H1 (cell line): Measurements from ENCODE around the gene DCDC1. TPM values are rescaled to one million over a fixed set of nuclear protein-coding genes. Genes with fewer than 3 reads are reported as not detected.

Experiments used
- CTCF ChIA-PET: fragments of 300-600 bp; sonication (Branson Sonifier 250); formaldehyde crosslinking; loops from one replicate; lab custom pipeline; 2021; ENCODE audit not compliant: partially characterized antibody; lab: Charles Lee
- POLR2A ChIA-PET: fragments of 300-600 bp; sonication (Branson Sonifier 250); formaldehyde crosslinking; loops from one replicate; lab custom pipeline; 2021; ENCODE audit warnings: inconsistent platforms; ENCODE audit not compliant: partially characterized antibody; lab: Charles Lee
- DNase-seq, 2 experiments: peaks; one replicate each; pipeline versions ENCODE4 v3.0.0 to v3.0.0-alpha.2; 2010 to 2022; ENCODE audit warnings: low spot score in 2 of 2, low read depth in 1 of 2, mixed read lengths in 1 of 2
- FAIRE-seq: peaks from 2 replicates; lab custom pipeline; 2011; peaks lifted over from hg19 to GRCh38; lab: Jason Lieb, UNC
- H2AFZ ChIP-seq: 2 replicates; pipeline ENCODE4 v1.8.1; 2012; ENCODE audit warnings: low read length, inconsistent platforms
- H2AK5ac ChIP-seq: 2 replicates; pipeline ENCODE4 v1.6.1; 2013; ENCODE audit warnings: low read depth, low read length
- H2BK120ac ChIP-seq: replicated peaks from 2 replicates; pipeline ENCODE3; 2013; ENCODE audit warnings: low read depth, low read length, inconsistent platforms
- H2BK12ac ChIP-seq: 2 replicates; pipeline ENCODE4 v1.6.1; 2013; ENCODE audit warnings: low read depth, low read length
- H2BK15ac ChIP-seq: 2 replicates; pipeline ENCODE4 v1.6.1; 2013; ENCODE audit warnings: low read length
- H2BK20ac ChIP-seq: 2 replicates; pipeline ENCODE4 v1.6.1; 2013; ENCODE audit warnings: low read length
- H2BK5ac ChIP-seq: 2 replicates; pipeline ENCODE4 v1.6.1; 2013; ENCODE audit warnings: low read depth, low read length
- H3K14ac ChIP-seq: 2 replicates; pipeline ENCODE4 v1.6.1; 2013; ENCODE audit warnings: inconsistent platforms; ENCODE audit not compliant: insufficient read length
- H3K18ac ChIP-seq: 2 replicates; pipeline ENCODE4 v1.6.1; 2013; ENCODE audit warnings: low read length; ENCODE audit errors: extremely low read depth
- H3K23ac ChIP-seq: 2 replicates; pipeline ENCODE4 v1.6.1; 2013; ENCODE audit warnings: inconsistent platforms; ENCODE audit not compliant: insufficient read length
- H3K23me2 ChIP-seq: 2 replicates; pipeline ENCODE4 v1.6.1; 2013; ENCODE audit warnings: low read depth, low read length
- H3K27ac ChIP-seq: 2 replicates; pipeline ENCODE4 v1.6.1; 2011; ENCODE audit warnings: low read depth, low read length, inconsistent platforms
- H3K27me3 ChIP-seq, 4 experiments: replicated peaks in 1 of 4; 1 replicate in 1 of 4; 2 replicates in 3 of 4; pipeline versions ENCODE4 v1.6.1 to v1.8.1; 2011 to 2013; ENCODE audit warnings: low read length in 3 of 4, mild to moderate bottlenecking in 3 of 4, inconsistent platforms in 2 of 4, mixed read lengths in 2 of 4, moderate library complexity in 1 of 4; ENCODE audit not compliant: control insufficient read depth in 3 of 4, insufficient read depth in 3 of 4; ENCODE audit errors: extremely low read depth in 1 of 4
- H3K36me3 ChIP-seq, 4 experiments: 2 replicates each; pipeline versions ENCODE4 v1.6.1 to v1.8.1; 2011 to 2013; ENCODE audit warnings: mild to moderate bottlenecking in 4 of 4, low read length in 3 of 4, moderate library complexity in 2 of 4, control low read depth in 1 of 4, inconsistent platforms in 1 of 4; ENCODE audit not compliant: insufficient read depth in 4 of 4, control insufficient read depth in 2 of 4
- H3K4ac ChIP-seq: replicated peaks from 2 replicates; pipeline ENCODE3; 2013; ENCODE audit warnings: low read length, low read depth, mixed read lengths, inconsistent platforms; ENCODE audit not compliant: insufficient read length
- H3K4me1 ChIP-seq, 4 experiments: replicated peaks in 1 of 4; 1 replicate in 1 of 4; 2 replicates in 3 of 4; pipeline versions ENCODE4 v1.6.1 to v1.8.1; 2011 to 2013; ENCODE audit warnings: low read length in 3 of 4, inconsistent platforms in 2 of 4, mixed read lengths in 1 of 4; ENCODE audit not compliant: insufficient read depth in 4 of 4, control insufficient read depth in 3 of 4
- H3K4me2 ChIP-seq, 2 experiments: 2 replicates each; pipeline versions ENCODE4 v1.6.1 to v1.8.1; 2011 to 2013; ENCODE audit warnings: low read depth in 2 of 2, low read length in 2 of 2, control low read depth in 1 of 2, inconsistent platforms in 1 of 2, mild to moderate bottlenecking in 1 of 2; ENCODE audit not compliant: insufficient read depth in 1 of 2
- H3K4me3 ChIP-seq, 4 experiments: fragments of 200-600, 300-600 bp in 1 of 4; sonication (generic), shearing (Covaris generic), sonication (Bioruptor Twin) in 1 of 4; 2 replicates each; pipeline versions ENCODE4 v1.5.1 to v1.8.1; 2011 to 2016; ENCODE audit warnings: low read length in 4 of 4, low read depth in 3 of 4, control low read depth in 2 of 4, inconsistent platforms in 2 of 4, mild to moderate bottlenecking in 2 of 4, mixed read lengths in 1 of 4, moderate library complexity in 1 of 4; ENCODE audit not compliant: insufficient read depth in 2 of 4; ENCODE audit errors: extremely low read depth in 1 of 4
- H3K56ac ChIP-seq: replicated peaks from 2 replicates; pipeline ENCODE3; 2013; ENCODE audit warnings: low read depth, mild to moderate bottlenecking, mixed read lengths, low read length, inconsistent platforms; ENCODE audit not compliant: insufficient read length
- H3K79me1 ChIP-seq: 2 replicates; pipeline ENCODE4 v1.6.1; 2013; ENCODE audit warnings: low read depth, low read length, control low read depth
- H3K79me2 ChIP-seq, 2 experiments: 2 replicates each; pipeline versions ENCODE4 v1.6.1 to v1.8.1; 2012 to 2013; ENCODE audit warnings: low read length in 2 of 2, mild to moderate bottlenecking in 2 of 2, inconsistent platforms in 1 of 2; ENCODE audit not compliant: insufficient read depth in 2 of 2, control insufficient read depth in 1 of 2
- H3K9ac ChIP-seq, 4 experiments: replicated peaks in 1 of 4; 1 replicate in 1 of 4; 2 replicates in 3 of 4; pipeline versions ENCODE4 v1.6.1 to v1.8.1; 2011 to 2013; ENCODE audit warnings: low read depth in 3 of 4, low read length in 3 of 4, control low read depth in 2 of 4, mild to moderate bottlenecking in 2 of 4, moderate library complexity in 2 of 4, inconsistent platforms in 1 of 4; ENCODE audit errors: extremely low read depth in 1 of 4
- H3K9me3 ChIP-seq, 2 experiments: 2 replicates each; pipeline versions ENCODE4 v1.6.1 to v1.8.1; 2012 to 2013; ENCODE audit warnings: mild to moderate bottlenecking in 2 of 2, moderate library complexity in 2 of 2, control low read depth in 1 of 2, inconsistent platforms in 1 of 2, low read depth in 1 of 2, low read length in 1 of 2, mixed read lengths in 1 of 2; ENCODE audit not compliant: insufficient read depth in 2 of 2
- H4K20me1 ChIP-seq, 2 experiments: replicated peaks in 1 of 2; 2 replicates each; pipeline versions ENCODE3 to v1.8.1; 2011 to 2013; ENCODE audit warnings: inconsistent platforms in 2 of 2, low read length in 2 of 2, mild to moderate bottlenecking in 1 of 2; ENCODE audit not compliant: insufficient read depth in 2 of 2, control insufficient read depth in 1 of 2
- H4K5ac ChIP-seq: 2 replicates; pipeline ENCODE4 v1.6.1; 2013; ENCODE audit warnings: low read length, low read depth, mixed read lengths, inconsistent platforms; ENCODE audit not compliant: insufficient read length
- H4K8ac ChIP-seq: 2 replicates; pipeline ENCODE4 v1.8.0; 2013; ENCODE audit warnings: mild to moderate bottlenecking, moderate library complexity, low read length, inconsistent platforms; ENCODE audit not compliant: insufficient read depth; ENCODE audit errors: extremely low read depth
- H4K91ac ChIP-seq: replicated peaks from 2 replicates; pipeline ENCODE3; 2013; ENCODE audit warnings: low read length, mixed read lengths, inconsistent platforms; ENCODE audit not compliant: insufficient read length
- CEBPB ChIP-seq: IDR thresholded peaks from 2 replicates; pipeline ENCODE4 v1.6.1; 2012; ENCODE audit warnings: low read depth, low read length
- EGR1 ChIP-seq: IDR thresholded peaks from 2 replicates; pipeline ENCODE4 v1.6.1; 2011; ENCODE audit warnings: low read depth, low read length, borderline replicate concordance
- EP300 ChIP-seq, 2 experiments: IDR thresholded peaks; 1 replicate in 1 of 2; 2 replicates in 1 of 2; pipeline ENCODE4 v1.6.1; 2011 to 2012; ENCODE audit warnings: low read depth in 2 of 2, low read length in 2 of 2, mild to moderate bottlenecking in 2 of 2, borderline replicate concordance in 1 of 2, inconsistent platforms in 1 of 2, moderate library complexity in 1 of 2
- HDAC6 ChIP-seq: IDR thresholded peaks from one replicate; pipeline ENCODE4 v1.7.1; 2012; ENCODE audit warnings: low read depth, mild to moderate bottlenecking, inconsistent platforms, low read length, moderate library complexity
- POLR2A ChIP-seq, 2 experiments: IDR thresholded peaks; 1 replicate in 1 of 2; 2 replicates in 1 of 2; pipeline ENCODE4 v1.6.1; 2011; ENCODE audit warnings: low read depth in 2 of 2, low read length in 2 of 2, mild to moderate bottlenecking in 2 of 2; ENCODE audit errors: control extremely low read depth in 1 of 2
- POLR2AphosphoS5 ChIP-seq: IDR thresholded peaks from 2 replicates; pipeline ENCODE4 v1.6.1; 2011; ENCODE audit warnings: low read depth, low read length
- RXRA ChIP-seq: IDR thresholded peaks from 2 replicates; pipeline ENCODE4 v1.6.1; 2011; ENCODE audit warnings: low read depth, mild to moderate bottlenecking, low read length, moderate library complexity; ENCODE audit not compliant: insufficient read depth
- SUZ12 ChIP-seq: fragments of 200-600 bp; sonication (generic); IDR thresholded peaks from 2 replicates; pipeline ENCODE4 v1.6.1; 2012; ENCODE audit warnings: mild to moderate bottlenecking, inconsistent platforms, low read length, moderate library complexity, mixed read lengths
- WGBS, 2 experiments: shearing (Covaris generic) in 1 of 2; methylation state at CpG; one replicate each; pipeline versions ENCODE4 v1.1.6 to v1.1.7; 2013 to 2015; ENCODE audit warnings: low lambda C conversion rate in 2 of 2, mixed read lengths in 2 of 2, inconsistent platforms in 1 of 2, low coverage in 1 of 2, missing lambda C conversion rate in 1 of 2; ENCODE audit not compliant: insufficient replicate concordance in 2 of 2, insufficient coverage in 1 of 2, insufficient read length in 1 of 2; ENCODE audit errors: extremely low coverage in 1 of 2, missing lambda C conversion rate in 1 of 2; 5-methylcytosine and 5-hydroxymethylcytosine counted together
- polyA plus RNA-seq, 7 experiments: library from polyadenylated mRNA; depleted of rRNA in 3 of 7; stranded (reverse) in 5 of 7; unstranded in 2 of 7; fragments of >200 nt in 5 of 7; fragments of 200-250 nt in 2 of 7; gene quantifications; 1 replicate in 5 of 7; 2 replicates in 1 of 7; 4 replicates in 1 of 7; pipeline versions ENCODE4 v1.2.1 to v1.2.3, GENCODE V29; 2011 to 2013; ENCODE audit warnings: missing spikeins in 2 of 7, mixed read lengths in 2 of 7
- total RNA-seq: library from RNA; stranded (reverse); fragmentation: NEBNext Ultra II Directional; extraction: Animal tissue kit (Norgen Biotek cat#: 25700); gene quantifications from 2 replicates; pipeline ENCODE4 v1.2.1, GENCODE V29; 2021

Gene DCDC1
- total and polyA plus RNA-seq, 2 of the 8 experiments (the other 6 are each of a cell fraction or from before 2014, with no cell fraction given): 0.15 to 0.56 TPM

- no peak overlapping the region for H2BK12ac ChIP-seq
- H3K9ac ChIP-seq: no peak overlapping the region
- no peaks in the 10 kb centered on the region for H3K9me3 ChIP-seq
- H2BK5ac ChIP-seq: no peak overlapping the region
- no peak overlapping the region for H2BK20ac ChIP-seq
- H2BK15ac ChIP-seq: no peak overlapping the region
- no peaks in the 10 kb centered on the region for H4K20me1 ChIP-seq
- H2BK120ac ChIP-seq: no peak overlapping the region
- peaks cover 0 to 2% (median 0%) of the 10 kb centered on the region in 4 experiments; a peak in 2 of 8 replicates for H3K36me3 ChIP-seq
- no peak for DNase-seq
- H3K23ac ChIP-seq: no peak overlapping the region
- H4K5ac ChIP-seq: no peak overlapping the region
- ChIA-PET POLR2A (no interaction called here), CTCF (no interaction called here)
- H3K27ac ChIP-seq: no peak overlapping the region
- no peak overlapping the region for H4K91ac ChIP-seq
- H3K56ac ChIP-seq: no peak overlapping the region
- H3K4ac ChIP-seq: no peak overlapping the region
- H3K4me3 ChIP-seq: no peak overlapping the region
- H3K27me3 ChIP-seq: no peaks in the 10 kb centered on the region
- H3K4me1 ChIP-seq: peaks cover 0 to 9% (median 3%) of the 10 kb centered on the region in 4 experiments; a peak in 4 of 7 replicates
- no peak overlapping the region for H3K18ac ChIP-seq
- no peak overlapping the region for H3K4me2 ChIP-seq
- no peaks in the 10 kb centered on the region for H3K23me2 ChIP-seq
- H3K79me1 ChIP-seq: no peaks in the 10 kb centered on the region
- no peak overlapping the region for H2AFZ ChIP-seq
- H2AK5ac ChIP-seq: no peak overlapping the region
- 0 out of 4 replicates have a peak, but pooled peaks cover 0 to 2% of the 10 kb centered on the region in 2 experiments for H3K79me2 ChIP-seq
- H3K14ac ChIP-seq: no peak overlapping the region
- WGBS, 2 experiments: 91% methylated on average over 2 of the region's 2 CpGs; no CpG with 5 or more reads in 1 of the 2 experiments
- H4K8ac ChIP-seq: no peak overlapping the region
- TF ChIP-seq CEBPB (no peak), SUZ12 (no peak), POLR2A (IDR thresholded peaks at IDR 0.05; ENCODE audit: control extremely low read depth in 1 of 2, low read depth in 2 of 2, low read length in 2 of 2) (no peak), EGR1 (no peak), EP300 (IDR thresholded peaks at IDR 0.05; ENCODE audit: borderline replicate concordance in 1 of 2, low read depth in 2 of 2, low read length in 2 of 2) (no peak), RXRA (no peak), POLR2AphosphoS5 (no peak), HDAC6 (no peak)
- TF ChIP-seq, all 59 proteins: peak for 0
- no peak for FAIRE-seq
Measured at GRCh38 chr11:31412946-31413345, 43.4 kb upstream of the DCDC1 start.
